GM21619 (cell line): ENCODE data around the gene MRTO4.

Source experiments
- ATAC-seq: cut with Tn5 transposase; IDR thresholded peaks from one replicate; pipeline ENCODE4 v1.9.1; 2021; ENCODE audit not compliant: unreplicated experiment

MRTO4 gene

DNA sequence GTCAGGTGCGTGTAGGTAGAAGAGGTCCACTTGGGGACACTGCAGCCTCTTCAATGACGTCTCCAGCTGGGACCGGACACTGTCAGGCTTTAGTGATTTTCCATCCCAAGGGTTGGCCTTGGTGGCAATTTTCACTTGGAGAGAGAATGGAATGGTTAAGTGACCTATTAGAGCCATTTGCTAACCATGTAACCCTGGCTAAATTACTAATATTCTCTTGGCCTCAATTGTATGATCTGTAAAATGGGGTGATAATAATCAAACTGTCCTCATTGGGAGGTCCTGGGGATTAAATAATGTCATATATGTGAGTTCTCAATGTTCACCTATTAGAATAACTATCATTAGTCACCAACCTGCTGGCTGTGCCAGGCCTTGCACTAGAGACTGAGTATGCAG lies 56.9 kb downstream of the MRTO4 start:
- ATAC-seq: no peak

GRCh38 chr1:19309123-19309813 lies 57.7 kb downstream of the MRTO4 start:
- no peak for ATAC-seq
